Mucosa of rectum (tissue), 2 donors: ENCODE data around the gene CLDN22.

Source experiments
- H3K27ac ChIP-seq, 2 donors: one replicate each; pipeline ENCODE4 v1.7.0; 2013; ENCODE audit warnings: inconsistent platforms in 2 of 2, low read depth in 2 of 2, low read length in 2 of 2
- H3K27me3 ChIP-seq, 2 donors: one replicate each; pipeline ENCODE4 v1.7.0; 2013; ENCODE audit warnings: low read length in 2 of 2; ENCODE audit not compliant: control insufficient read depth in 2 of 2, insufficient read depth in 2 of 2
- H3K36me3 ChIP-seq, 2 donors: one replicate each; pipeline ENCODE4 v1.7.0; 2013; ENCODE audit warnings: low read length in 2 of 2; ENCODE audit not compliant: control insufficient read depth in 2 of 2, insufficient read depth in 2 of 2
- H3K4me1 ChIP-seq, 2 donors: one replicate each; pipeline ENCODE4 v1.7.0; 2013; ENCODE audit warnings: low read length in 2 of 2, mild to moderate bottlenecking in 1 of 2; ENCODE audit not compliant: control insufficient read depth in 2 of 2, insufficient read depth in 2 of 2
- H3K4me3 ChIP-seq, 2 donors: one replicate each; pipeline ENCODE4 v1.7.0; 2013; ENCODE audit warnings: low read length in 2 of 2
- H3K9ac ChIP-seq, 2 donors: one replicate each; pipeline ENCODE4 v1.7.0; 2013; ENCODE audit warnings: low read length in 2 of 2, low read depth in 1 of 2, mild to moderate bottlenecking in 1 of 2
- H3K9me3 ChIP-seq, 2 donors: one replicate each; pipeline ENCODE4 v1.7.0; 2013; ENCODE audit warnings: low read length in 2 of 2; ENCODE audit not compliant: control insufficient read depth in 2 of 2
- donor health status: healthy.
- donor health status: Normal muscosa, but diverticular disease.

Gene CLDN22

DNA sequence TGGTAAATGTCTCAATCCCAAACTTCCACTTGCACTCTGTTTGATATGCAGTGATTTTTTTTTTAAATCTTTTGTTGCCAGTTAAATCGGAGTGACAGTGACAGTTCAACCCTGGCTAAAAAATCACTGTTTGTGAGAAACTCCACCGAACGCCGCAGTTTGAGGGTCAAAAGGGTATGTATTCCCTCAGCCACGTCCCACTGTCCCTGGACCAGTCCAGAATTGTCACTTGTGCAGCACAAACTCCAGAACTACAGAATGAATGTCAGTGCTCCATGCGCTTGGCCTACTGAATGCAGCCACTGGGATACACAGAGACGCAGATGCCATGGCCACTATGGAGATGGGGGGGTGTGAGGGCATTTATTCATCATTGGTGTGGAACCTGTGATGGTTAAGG is 34.2 kb downstream of the CLDN22 start:
- Histone ChIP-seq H3K9ac (no peak overlapping the region), H3K4me3 (no peak overlapping the region), H3K36me3 (no peaks in the 10 kb centered on the region), H3K4me1 (no peaks in the 10 kb centered on the region), H3K27ac (no peak overlapping the region), H3K27me3 (no peaks in the 10 kb centered on the region), H3K9me3 (no peaks in the 10 kb centered on the region)

DNA sequence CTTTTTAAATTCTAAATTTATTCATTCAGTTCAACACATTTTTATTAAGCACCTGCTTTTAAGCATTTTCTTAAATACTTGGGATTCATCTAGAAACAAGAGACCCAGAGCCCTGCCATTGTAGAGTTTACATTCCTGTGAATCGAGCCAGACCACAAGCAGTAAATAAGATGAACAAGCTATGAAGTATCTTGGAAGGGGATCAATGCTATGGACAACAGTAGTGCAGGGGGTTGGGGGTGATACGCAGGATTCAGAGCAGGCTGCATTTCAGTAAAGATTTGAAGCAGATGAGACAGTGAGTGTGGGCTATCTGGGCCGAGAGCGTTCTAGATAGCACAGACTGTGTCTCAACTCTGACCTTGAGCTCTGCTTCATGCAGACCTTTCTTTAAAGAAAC is 35.1 kb downstream of the CLDN22 start:
- Histone ChIP-seq H3K4me3 (no peak overlapping the region), H3K36me3 (no peaks in the 10 kb centered on the region), H3K27me3 (no peaks in the 10 kb centered on the region)

DNA sequence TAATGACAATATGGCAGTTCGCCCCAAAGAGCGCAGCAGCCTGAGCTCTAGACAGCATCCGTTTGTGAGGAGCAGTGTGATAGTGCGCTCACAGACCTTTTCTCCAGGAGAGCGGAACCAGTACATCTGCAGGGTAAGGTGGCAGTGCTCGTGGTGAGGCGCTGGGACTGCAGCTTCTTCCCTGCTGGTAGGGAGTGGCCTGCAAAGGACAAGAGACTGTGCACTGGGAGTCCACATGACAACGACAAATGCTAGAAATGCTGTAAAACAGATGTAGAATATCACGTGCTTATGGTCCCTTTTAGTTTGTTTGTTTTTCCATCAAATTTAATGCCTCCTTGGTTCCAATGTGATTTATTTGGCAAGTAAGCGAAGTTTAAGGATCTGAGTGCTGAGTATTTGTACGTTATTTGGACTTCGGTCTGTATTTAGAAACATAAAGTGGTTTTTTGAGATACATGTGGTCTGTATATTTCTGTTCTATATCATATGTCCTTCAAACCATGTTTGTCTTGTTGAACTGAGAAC is 35.8 kb downstream of the CLDN22 start:
- Histone ChIP-seq H3K4me1 (no peaks in the 10 kb centered on the region), H3K27ac (no peak overlapping the region), H3K9me3 (no peaks in the 10 kb centered on the region), H3K27me3 (no peaks in the 10 kb centered on the region), H3K9ac (no peak overlapping the region), H3K4me3 (no peak overlapping the region), H3K36me3 (no peaks in the 10 kb centered on the region)

More for the DNA sequence above, 35.1 kb downstream of the CLDN22 start:
- Histone ChIP-seq H3K4me1 (no peaks in the 10 kb centered on the region), H3K9me3 (no peaks in the 10 kb centered on the region), H3K9ac (no peak overlapping the region), H3K27ac (no peak overlapping the region)

DNA sequence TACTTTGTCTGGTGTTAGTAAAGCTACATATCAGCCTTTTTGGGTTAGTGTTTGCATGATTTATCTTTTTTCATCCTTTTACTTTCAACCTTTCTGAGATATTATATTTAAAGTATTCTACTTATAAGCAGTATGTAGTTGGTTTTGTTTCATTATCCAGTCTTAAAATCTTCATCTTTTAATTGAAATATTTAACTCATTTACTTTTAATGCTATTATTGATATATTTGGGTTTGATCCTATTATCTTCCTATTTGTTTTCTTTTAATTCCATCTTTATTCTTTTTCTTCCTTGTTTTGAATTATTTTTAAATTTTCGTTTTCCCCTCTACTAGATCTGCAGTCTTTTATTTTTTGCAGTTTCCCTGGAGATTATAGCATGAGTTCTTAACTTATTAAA is 44.0 kb downstream of the CLDN22 start:
- no peaks in the 10 kb centered on the region for H3K36me3 ChIP-seq
- H3K4me3 ChIP-seq, result no peak overlapping the region

DNA sequence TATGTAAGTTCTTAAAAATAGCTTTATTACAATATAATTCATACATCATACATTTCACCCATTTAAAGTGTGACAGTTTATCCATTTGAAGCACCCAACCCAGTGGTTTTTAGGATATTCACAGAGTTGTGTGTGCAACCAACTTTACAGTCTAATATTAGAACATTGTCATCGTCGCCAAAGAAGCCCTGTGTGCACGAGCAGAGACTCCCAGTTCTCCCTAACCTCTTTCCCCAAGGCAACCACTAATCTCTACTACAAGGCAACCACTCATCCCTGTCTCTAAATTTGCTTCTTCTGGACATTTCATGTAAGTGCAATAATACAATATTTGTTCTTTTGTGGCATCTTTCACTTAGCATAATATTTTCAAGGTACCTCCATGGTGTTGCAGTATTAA is 47.7 kb downstream of the CLDN22 start:
- no peak overlapping the region for H3K9ac ChIP-seq
- no peaks in the 10 kb centered on the region for H3K4me1 ChIP-seq
- peaks cover 2 to 8% of the 10 kb centered on the region in 2 donors for H3K9me3 ChIP-seq
- H3K36me3 ChIP-seq, result no peaks in the 10 kb centered on the region
- no peak overlapping the region for H3K27ac ChIP-seq
- no peak overlapping the region for H3K4me3 ChIP-seq
- no peaks in the 10 kb centered on the region for H3K27me3 ChIP-seq

More for the DNA sequence above, 44.0 kb downstream of the CLDN22 start:
- no peaks in the 10 kb centered on the region for H3K27me3 ChIP-seq
- no peak overlapping the region for H3K27ac ChIP-seq
- H3K9me3 ChIP-seq, result peaks cover 2 to 8% of the 10 kb centered on the region in 2 donors
- no peaks in the 10 kb centered on the region for H3K4me1 ChIP-seq
- H3K9ac ChIP-seq, result no peak overlapping the region

DNA sequence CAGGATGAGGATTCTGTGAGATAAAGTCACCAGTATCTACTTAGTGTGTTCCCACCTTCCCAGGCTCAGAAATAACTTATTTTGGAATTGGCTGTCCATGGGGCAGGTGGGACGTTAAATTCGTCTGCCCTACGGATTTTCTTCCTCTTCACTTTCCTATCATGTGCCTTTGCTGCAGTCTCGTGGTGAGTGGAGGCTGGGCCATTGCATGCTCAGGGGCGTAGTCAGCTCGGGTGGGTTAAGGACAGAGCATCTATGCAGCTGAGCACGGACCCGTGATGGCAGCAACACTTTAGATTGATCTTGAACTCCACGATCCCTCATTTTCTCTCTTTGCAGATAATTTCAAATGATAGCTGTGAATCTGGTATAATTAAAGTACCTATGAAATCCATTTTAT is 51.5 kb downstream of the CLDN22 start:
- Histone ChIP-seq H3K27me3 (no peaks in the 10 kb centered on the region), H3K36me3 (no peaks in the 10 kb centered on the region), H3K9ac (no peak overlapping the region), H3K4me1 (no peaks in the 10 kb centered on the region), H3K27ac (no peak overlapping the region), H3K9me3 (no peaks in the 10 kb centered on the region), H3K4me3 (no peak overlapping the region)
